Ishikawa (cell line): Measurements from ENCODE around the gene FOXO6.

Experiments
- FOXM1 ChIP-seq: IDR thresholded peaks from 2 replicates; pipeline ENCODE4 v1.6.1; 2012; ENCODE audit warnings: low read depth, borderline replicate concordance
- MAX ChIP-seq: IDR thresholded peaks from 2 replicates; pipeline ENCODE4 v1.6.1; 2012
- NFIC ChIP-seq: IDR thresholded peaks from 2 replicates; pipeline ENCODE4 v1.6.1; 2012
- RAD21 ChIP-seq: IDR thresholded peaks from 2 replicates; pipeline ENCODE4 v1.6.1; 2012; ENCODE audit warnings: low read depth
- REST ChIP-seq: IDR thresholded peaks from 2 replicates; pipeline ENCODE4 v1.6.1; 2012; ENCODE audit warnings: low read depth, mild to moderate bottlenecking
- TAF1 ChIP-seq: IDR thresholded peaks from 2 replicates; pipeline ENCODE4 v1.6.1; 2012; ENCODE audit warnings: low read depth, mild to moderate bottlenecking
- TEAD4 ChIP-seq: IDR thresholded peaks from 2 replicates; pipeline ENCODE4 v1.6.1; 2012
- YY1 ChIP-seq: IDR thresholded peaks from 2 replicates; pipeline ENCODE4 v1.6.1; 2012; ENCODE audit warnings: low read depth

DNA sequence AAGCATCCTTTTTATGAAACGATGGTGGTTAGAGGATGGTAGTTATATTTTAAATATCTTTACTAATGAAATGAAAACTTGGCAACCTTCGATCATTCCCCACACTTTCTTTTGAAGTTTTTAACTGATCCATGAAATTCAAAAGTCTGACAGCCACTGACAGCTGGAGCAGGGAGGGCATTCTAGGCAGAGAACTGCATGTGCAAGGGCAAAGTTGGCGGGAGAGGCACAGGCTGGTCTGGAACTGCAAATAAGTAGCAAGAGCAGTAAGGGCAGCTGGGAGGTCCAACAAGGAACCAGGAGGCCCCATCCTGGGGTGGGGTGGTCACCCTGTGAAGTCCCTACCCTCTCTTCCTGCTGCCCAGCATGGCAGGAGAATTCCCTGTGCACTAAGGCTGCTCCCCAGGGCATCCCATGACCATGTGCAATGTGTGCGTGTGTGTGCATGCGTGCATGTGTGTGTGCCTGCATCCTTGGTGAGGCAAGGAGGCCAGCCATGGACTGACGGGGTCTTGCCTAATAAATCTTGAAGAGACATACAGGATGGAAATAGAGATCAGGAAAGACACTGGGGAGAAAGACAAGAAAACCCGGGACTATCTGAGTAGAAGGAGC is 33.1 kb upstream of the FOXO6 start:
- no peak for TF ChIP-seq TEAD4
- TF ChIP-seq NFIC: no peak
- no peak for TF ChIP-seq TAF1
- no peak for TF ChIP-seq YY1
- TF ChIP-seq RAD21: no peak
- no peak for TF ChIP-seq MAX
- TF ChIP-seq FOXM1: no peak
- TF ChIP-seq REST: no peak
